H1 (cell line): ENCODE data around the gene AGPAT3. TPM values are rescaled to one million over a fixed set of nuclear protein-coding genes. Genes with fewer than 3 reads are reported as not detected.

Source experiments
- JUND ChIP-seq: IDR thresholded peaks from 2 replicates; pipeline ENCODE4 v1.6.1; 2011; ENCODE audit warnings: mild to moderate bottlenecking, improper control_type of control experiment, low read length
- NRF1 ChIP-seq: IDR thresholded peaks from 2 replicates; pipeline ENCODE4 v1.6.1; 2011; ENCODE audit warnings: mild to moderate bottlenecking, low read depth, low read length, improper control_type of control experiment
- SIRT6 ChIP-seq: IDR thresholded peaks from one replicate; pipeline ENCODE4 v1.7.1; 2012; ENCODE audit warnings: low read length, inconsistent platforms
- SP1 ChIP-seq: IDR thresholded peaks from 2 replicates; pipeline ENCODE4 v1.6.1; 2011; ENCODE audit warnings: low read depth, low read length
- SP4 ChIP-seq: IDR thresholded peaks from 2 replicates; pipeline ENCODE4 v1.6.1; 2012; ENCODE audit warnings: low read length, inconsistent platforms
- polyA plus RNA-seq, 7 experiments: library from polyadenylated mRNA; depleted of rRNA in 3 of 7; stranded (reverse) in 5 of 7; unstranded in 2 of 7; fragments of >200 nt in 5 of 7; fragments of 200-250 nt in 2 of 7; gene quantifications; 1 replicate in 5 of 7; 2 replicates in 1 of 7; 4 replicates in 1 of 7; pipeline versions ENCODE4 v1.2.1 to v1.2.3, GENCODE V29; 2011 to 2013; ENCODE audit warnings: missing spikeins in 2 of 7, mixed read lengths in 2 of 7
- total RNA-seq: library from RNA; stranded (reverse); fragmentation: NEBNext Ultra II Directional; extraction: Animal tissue kit (Norgen Biotek cat#: 25700); gene quantifications from 2 replicates; pipeline ENCODE4 v1.2.1, GENCODE V29; 2021

AGPAT3 gene
- total and polyA plus RNA-seq, 2 of the 8 experiments (the other 6 are each of a cell fraction or from before 2014, with no cell fraction given): 5.8 to 7.3 TPM

GRCh38 chr21:43900078-43900385 is 35.0 kb downstream of the AGPAT3 start (continued):
- TF ChIP-seq JUND: no peak
- TF ChIP-seq SP1: no peak
- no peak for TF ChIP-seq SP4
- TF ChIP-seq SIRT6: no peak
- no peak for TF ChIP-seq NRF1
